SK-N-SH treated with all-trans-retinoic acid at 6 μM for 48 hours (cell line): ENCODE data around the gene NKX6-2.

ENCODE experiments used
- ATAC-seq: fragments of 200-7000 bp; cut with Tn5 transposase; 3 replicates; pipeline ENCODE4 v1.9.1; 2020; ENCODE audit warnings: mild to moderate bottlenecking, moderate library complexity
- ARNTL ChIP-seq: fragments of 450-650 bp; formaldehyde crosslinking; IDR thresholded peaks from 2 replicates; pipeline ENCODE4 v1.5.0; 2020; ENCODE audit warnings: low read depth, mild to moderate bottlenecking, moderate library complexity, borderline replicate concordance
- CREB5 ChIP-seq: fragments of 250-450 bp; sonication (Bioruptor Pico); IDR thresholded peaks from 2 replicates; pipeline ENCODE4 v1.5.1; 2020; ENCODE audit warnings: low read depth, mild to moderate bottlenecking, moderate library complexity
- CSDC2 ChIP-seq: fragments of 250-450 bp; sonication (Bioruptor Pico); IDR thresholded peaks from 2 replicates; pipeline ENCODE4 v1.5.0; 2020; ENCODE audit warnings: mild to moderate bottlenecking, moderate library complexity
- CSRNP3 ChIP-seq: fragments of 250-450 bp; sonication (Bioruptor Pico); IDR thresholded peaks from 2 replicates; pipeline ENCODE4 v1.5.1; 2021; ENCODE audit warnings: mild to moderate bottlenecking, moderate library complexity
- ESRRG ChIP-seq: fragments of 250-450 bp; sonication (Bioruptor Pico); IDR thresholded peaks from 2 replicates; pipeline ENCODE4 v1.6.1; 2021; ENCODE audit warnings: mild to moderate bottlenecking
- OSR1 ChIP-seq: fragments of 250-450 bp; sonication (Bioruptor Pico); IDR thresholded peaks from 2 replicates; pipeline ENCODE4 v1.8.0; 2022; ENCODE audit warnings: moderate library complexity, mild to moderate bottlenecking, inconsistent platforms
- PATZ1 ChIP-seq: fragments of 250-450 bp; sonication (Bioruptor Pico); IDR thresholded peaks from 2 replicates; pipeline ENCODE4 v1.8.0; 2020; ENCODE audit warnings: mild to moderate bottlenecking, moderate library complexity, borderline replicate concordance
- POU6F1 ChIP-seq: fragments of 250-450 bp; sonication (Bioruptor Pico); IDR thresholded peaks from 2 replicates; pipeline ENCODE4 v1.8.0; 2021; ENCODE audit warnings: low read depth, mild to moderate bottlenecking, moderate library complexity, borderline replicate concordance
- SNAI2 ChIP-seq: fragments of 250-450 bp; sonication (Bioruptor Pico); IDR thresholded peaks from 2 replicates; pipeline ENCODE4 v1.5.0; 2020; ENCODE audit warnings: mild to moderate bottlenecking, moderate library complexity
- TOX ChIP-seq: fragments of 250-450 bp; sonication (Bioruptor Pico); IDR thresholded peaks from 2 replicates; pipeline ENCODE4 v1.8.0; 2021; ENCODE audit warnings: mild to moderate bottlenecking, moderate library complexity, borderline replicate concordance
- TSHZ2 ChIP-seq: fragments of 250-450 bp; sonication (Bioruptor Pico); IDR thresholded peaks from 2 replicates; pipeline ENCODE4 v1.5.0; 2020; ENCODE audit warnings: mild to moderate bottlenecking, moderate library complexity
- ZC3H10 ChIP-seq: fragments of 250-450 bp; sonication (Bioruptor Pico); IDR thresholded peaks from 2 replicates; pipeline ENCODE4 v1.5.1; 2021; ENCODE audit warnings: mild to moderate bottlenecking, moderate library complexity
- ZFP3 ChIP-seq: fragments of 250-450 bp; sonication (Bioruptor Pico); IDR thresholded peaks from 2 replicates; pipeline ENCODE4 v1.5.0; 2020; ENCODE audit warnings: mild to moderate bottlenecking, moderate library complexity
- ZFP30 ChIP-seq: fragments of 450-650 bp; formaldehyde crosslinking; IDR thresholded peaks from 2 replicates; pipeline ENCODE4 v1.5.0; 2022; ENCODE audit warnings: mild to moderate bottlenecking, moderate library complexity
- ZNF70 ChIP-seq: fragments of 450-650 bp; formaldehyde crosslinking; IDR thresholded peaks from 2 replicates; pipeline ENCODE4 v1.5.0; 2020; ENCODE audit warnings: mild to moderate bottlenecking, moderate library complexity
- ZNF8 ChIP-seq: fragments of 450-650 bp; formaldehyde crosslinking; IDR thresholded peaks from 2 replicates; pipeline ENCODE4 v1.5.0; 2020; ENCODE audit warnings: mild to moderate bottlenecking, moderate library complexity

Gene NKX6-2

GRCh38 chr10:132777441-132777840 is 8.5 kb downstream of the NKX6-2 start (continued):
- TF ChIP-seq CREB5 (CRISPR knock-in tag): no peak

GRCh38 chr10:132776821-132777220 is 9.1 kb downstream of the NKX6-2 start:
- TF ChIP-seq ZFP30 (CRISPR knock-in tag) (no peak), TOX (CRISPR knock-in tag) (no peak), ZC3H10 (CRISPR knock-in tag) (no peak), PATZ1 (CRISPR knock-in tag) (no peak)

GRCh38 chr10:132776186-132776585 is 9.8 kb downstream of the NKX6-2 start:
- TF ChIP-seq ZFP3 (CRISPR knock-in tag): no peak
- TF ChIP-seq ZNF70 (CRISPR knock-in tag): no peak
- TF ChIP-seq OSR1: no peak
- no peak for TF ChIP-seq TSHZ2 (CRISPR knock-in tag)
- TF ChIP-seq TOX (CRISPR knock-in tag): no peak
- no peak for TF ChIP-seq ARNTL (CRISPR knock-in tag)
- TF ChIP-seq ZFP30 (CRISPR knock-in tag): no peak
- TF ChIP-seq SNAI2 (CRISPR knock-in tag): no peak
- TF ChIP-seq ESRRG: no peak
- TF ChIP-seq CSDC2 (CRISPR knock-in tag): no peak
- TF ChIP-seq POU6F1 (CRISPR knock-in tag): no peak
- TF ChIP-seq ZNF8 (CRISPR knock-in tag): no peak
- no peak for TF ChIP-seq CREB5 (CRISPR knock-in tag)
- no peak for ATAC-seq

More at GRCh38 chr10:132776821-132777220, 9.1 kb downstream of the NKX6-2 start:
- ATAC-seq: no peak

- no peak for TF ChIP-seq CSRNP3 (CRISPR knock-in tag)
- TF ChIP-seq, all 23 proteins: peak for 0
- peak; percentile 30; the same call in 2 of the 3 replicates for ATAC-seq
Observed at GRCh38 chr10:132774902-132775863, 10.8 kb downstream of the NKX6-2 start.
